K562 (cell line): ENCODE results near the gene METAP1D. TPM values are rescaled to one million over a fixed set of nuclear protein-coding genes. Genes with fewer than 3 reads are reported as not detected.
A peak's percentile ranks its signal among the peaks of the same experiment; 100 is the strongest.

Experiments used
- CCNT2 ChIP-seq: IDR thresholded peaks from 2 replicates; pipeline ENCODE4 v1.6.1; 2011; ENCODE audit warnings: borderline replicate concordance, low read depth, mild to moderate bottlenecking, moderate library complexity, mixed read lengths, low read length; ENCODE audit not compliant: insufficient read length; ENCODE audit errors: extremely low read depth
- DNMT1 ChIP-seq: fragments of 450-650 bp; IDR thresholded peaks from 2 replicates; pipeline ENCODE4 v1.6.1; 2016; ENCODE audit warnings: antibody characterized with exemption, mild to moderate bottlenecking
- FIP1L1 ChIP-seq: fragments of 200-400 bp; formaldehyde crosslinking; IDR thresholded peaks from 2 replicates; pipeline ENCODE4 v1.6.1; 2018; ENCODE audit warnings: mild to moderate bottlenecking, low read depth, low read length; ENCODE audit not compliant: poor library complexity, severe bottlenecking
- GTF2B ChIP-seq: IDR thresholded peaks from 2 replicates; pipeline ENCODE4 v1.6.1; 2011; ENCODE audit not compliant: insufficient read length; ENCODE audit errors: extremely low read depth
- KDM5B ChIP-seq: fragments of 200-600 bp; sonication (generic); IDR thresholded peaks from 2 replicates; pipeline ENCODE4 v1.6.1; 2012; ENCODE audit warnings: low read depth, mild to moderate bottlenecking, moderate library complexity, low read length, control low read depth, inconsistent platforms; ENCODE audit not compliant: insufficient replicate concordance
- KLF10 ChIP-seq: fragments of 250-450 bp; sonication (Bioruptor Pico); IDR thresholded peaks from 2 replicates; pipeline ENCODE4 v1.6.1; 2021; ENCODE audit warnings: matching md5 sums
- MBD2 ChIP-seq: sonication (generic); IDR thresholded peaks from 2 replicates; pipeline ENCODE4 v1.6.1; 2016; ENCODE audit warnings: low read depth, borderline replicate concordance
- NR4A1 ChIP-seq, 2 experiments: fragments of 250-450 bp in 1 of 2; fragments of 450-650 bp in 1 of 2; sonication (Bioruptor Pico) in 1 of 2; IDR thresholded peaks; 2 replicates each; pipeline versions ENCODE4 v1.4.0 to v1.6.1; 2016 to 2020; ENCODE audit warnings: mild to moderate bottlenecking in 2 of 2, missing compliant biosample characterization in 1 of 2, missing genetic modification characterization in 1 of 2, moderate library complexity in 1 of 2
- SMAD4 ChIP-seq: fragments of 250-450 bp; sonication (Bioruptor Pico); conservative IDR thresholded peaks from 2 replicates; pipeline ENCODE4 v1.8.0; 2021; ENCODE audit warnings: inconsistent platforms, mild to moderate bottlenecking, moderate library complexity
- SMC3 ChIP-seq: conservative IDR thresholded peaks from 2 replicates; pipeline ENCODE4 v1.6.1; 2011; ENCODE audit warnings: low read depth, low read length, improper control_type of control experiment; ENCODE audit not compliant: insufficient read depth
- SNAPC5 ChIP-seq: fragments of 250-450 bp; sonication (Bioruptor Pico); IDR thresholded peaks from 2 replicates; pipeline ENCODE4 v1.8.0; 2021; ENCODE audit warnings: moderate library complexity, mild to moderate bottlenecking, inconsistent platforms
- SREBF1 ChIP-seq: fragments of 150-350 bp; IDR thresholded peaks from 2 replicates; pipeline ENCODE4 v1.6.1; 2014; ENCODE audit warnings: antibody characterized with exemption, low read depth, low read length, borderline replicate concordance
- SUPT5H ChIP-seq: fragments of 450-650 bp; IDR thresholded peaks from 2 replicates; pipeline ENCODE4 v1.6.1; 2016
- TAF7 ChIP-seq: fragments of 450-650 bp; IDR thresholded peaks from 2 replicates; pipeline ENCODE4 v1.6.1; 2016; ENCODE audit warnings: missing genetic modification characterization, missing compliant biosample characterization
- TARDBP ChIP-seq: fragments of 450-650 bp; IDR thresholded peaks from 2 replicates; pipeline ENCODE4 v1.6.1; 2016
- TEAD2 ChIP-seq: fragments of 450-650 bp; IDR thresholded peaks from 2 replicates; pipeline ENCODE4 v1.6.1; 2016; ENCODE audit warnings: missing genetic modification characterization, control low read depth, missing compliant biosample characterization
- THRAP3 ChIP-seq: fragments of 450-650 bp; IDR thresholded peaks from 2 replicates; pipeline ENCODE4 v1.6.1; 2016; ENCODE audit warnings: mild to moderate bottlenecking, inconsistent platforms, borderline replicate concordance
- ZC3H8 ChIP-seq: fragments of 450-650 bp; IDR thresholded peaks from 2 replicates; pipeline ENCODE4 v1.6.1; 2017
- ZKSCAN3 ChIP-seq: fragments of 250-450 bp; sonication (Bioruptor Pico); IDR thresholded peaks from 2 replicates; pipeline ENCODE4 v1.4.0; 2020
- ZNF146 ChIP-seq: IDR thresholded peaks from one replicate; pipeline ENCODE4 v1.6.1; 2018; ENCODE audit warnings: missing compliant biosample characterization; ENCODE audit not compliant: unreplicated experiment
- ZNF764 ChIP-seq: fragments of 250-450 bp; sonication (Bioruptor Pico); IDR thresholded peaks from 2 replicates; pipeline ENCODE4 v1.4.0; 2020; ENCODE audit warnings: low read depth, mild to moderate bottlenecking, moderate library complexity
- polyA plus RNA-seq, 8 experiments: library from polyadenylated mRNA; depleted of rRNA in 4 of 8; stranded (reverse) in 5 of 8; unstranded in 3 of 8; fragments of >200 nt; fragmentation: Nextera tagmentation in 2 of 8; fragmentation: Illumina TruSeq in 1 of 8; extraction: Ambion mirVana in 2 of 8; extraction: Trizol in 1 of 8; gene quantifications; 2 replicates each; pipeline versions ENCODE4 v1.2.1 to v1.2.3, GENCODE V29; 2011 to 2014; ENCODE audit warnings: inconsistent platforms in 1 of 8, missing spikeins in 1 of 8
- total RNA-seq, 7 experiments: library from RNA; depleted of rRNA in 6 of 7; stranded (reverse); fragments of >200 nt in 6 of 7; fragmentation: Illumina TruSeq in 2 of 7; extraction: Trizol in 2 of 7; gene quantifications; 2 replicates each; pipeline versions ENCODE4 v1.2.1 to v1.2.3, GENCODE V29; 2011 to 2021; ENCODE audit warnings: low replicate concordance in 1 of 7
- TF ChIP-seq, protein P1 (sequence below): sonication (generic); formaldehyde crosslinking; IDR thresholded peaks from 2 replicates; pipeline ENCODE4 v1.8.0; 2023; ENCODE audit warnings: missing genetic modification reagents, mild to moderate bottlenecking, borderline replicate concordance

Gene METAP1D
- total and polyA plus RNA-seq, 9 of the 15 experiments (the other 6 are each of a cell fraction or from before 2014, with no cell fraction given) = 8.0 to 23.4 (median 15.7) TPM

DNA sequence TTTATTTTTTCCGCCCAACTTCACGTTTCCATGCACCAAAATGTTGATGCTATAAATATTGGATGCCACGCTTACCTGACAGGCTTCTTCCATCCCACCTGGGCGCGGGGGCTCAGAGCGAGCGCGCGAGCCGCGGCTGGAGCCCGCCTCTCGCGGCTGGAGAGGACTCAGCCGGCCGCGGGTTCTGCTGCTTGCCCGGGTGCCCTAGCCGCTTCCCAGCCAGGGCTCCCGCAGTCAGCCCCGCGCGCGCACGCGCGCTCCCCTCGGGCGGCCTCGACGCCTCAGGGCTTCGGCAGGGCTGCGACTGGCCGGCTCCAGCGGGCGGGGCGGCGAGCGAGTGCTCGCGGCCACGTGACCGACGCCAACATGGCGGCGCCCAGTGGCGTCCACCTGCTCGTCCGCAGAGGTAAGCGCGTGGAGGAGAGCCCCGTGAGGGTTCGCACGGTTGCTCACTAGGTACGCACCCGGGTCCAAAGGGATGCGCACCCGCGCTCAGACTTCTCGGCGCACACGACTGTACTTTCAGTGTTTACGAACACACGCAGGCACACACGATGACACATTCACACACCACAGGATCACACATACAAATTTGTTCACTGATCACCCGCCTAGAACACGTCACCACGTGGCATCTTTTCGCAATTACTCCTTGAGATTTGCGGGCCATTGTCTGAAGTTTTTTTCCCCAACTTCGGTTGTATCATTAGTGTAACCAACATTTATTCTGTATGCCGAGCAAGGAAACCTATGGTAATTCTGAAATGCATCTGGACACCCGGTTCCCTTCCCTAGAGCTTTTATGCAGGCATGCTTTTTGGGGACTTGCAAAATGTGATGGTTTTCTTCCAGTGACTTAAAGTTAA lies at the start of gene METAP1D (continued):
- peak; percentile 81; the same call in 1 of the 2 replicates for TF ChIP-seq TAF7 (tag)
- no peak for TF ChIP-seq ZC3H8
- no peak for TF ChIP-seq KLF10
- peak; percentile 89 for TF ChIP-seq SUPT5H
- TF ChIP-seq SMC3 = 0 out of 2 replicates have a peak, but pooled peaks have one; percentile 4
- TF ChIP-seq CCNT2 = peak; percentile 93
- TF ChIP-seq SREBF1 = no peak
- TF ChIP-seq ZNF764 (CRISPR knock-in tag) = 0 out of 2 replicates have a peak, but pooled peaks have one; percentile 25
- peak; percentile 98 for TF ChIP-seq KDM5B
- no peak for TF ChIP-seq DNMT1
- peak; percentile 78 for TF ChIP-seq SMAD4 (CRISPR knock-in tag)
- no peak for TF ChIP-seq ZNF146 (CRISPR knock-in tag)
- peak; percentile 82; the same call in 1 of the 2 replicates for TF ChIP-seq TARDBP
- peak; percentile 67 for TF ChIP-seq FIP1L1
- no peak for TF ChIP-seq SNAPC5 (CRISPR knock-in tag)
- TF ChIP-seq MBD2 = peak; percentile 60; the same call in 1 of the 2 replicates
- peak; percentile 41; the same call in 1 of the 2 replicates for TF ChIP-seq NR4A1 (CRISPR knock-in tag; IDR thresholded peaks at IDR 0.05)
- TF ChIP-seq NR4A1 (tag; IDR thresholded peaks at IDR 0.05) = 0 out of 2 replicates have a peak, but pooled peaks have one; percentile 54
- TF ChIP-seq GTF2B = no peak
- no peak for TF ChIP-seq ZKSCAN3 (CRISPR knock-in tag)
- no peak for TF ChIP-seq THRAP3
- TF ChIP-seq TEAD2 (tag) = no peak
- TF ChIP-seq, protein P1, sequence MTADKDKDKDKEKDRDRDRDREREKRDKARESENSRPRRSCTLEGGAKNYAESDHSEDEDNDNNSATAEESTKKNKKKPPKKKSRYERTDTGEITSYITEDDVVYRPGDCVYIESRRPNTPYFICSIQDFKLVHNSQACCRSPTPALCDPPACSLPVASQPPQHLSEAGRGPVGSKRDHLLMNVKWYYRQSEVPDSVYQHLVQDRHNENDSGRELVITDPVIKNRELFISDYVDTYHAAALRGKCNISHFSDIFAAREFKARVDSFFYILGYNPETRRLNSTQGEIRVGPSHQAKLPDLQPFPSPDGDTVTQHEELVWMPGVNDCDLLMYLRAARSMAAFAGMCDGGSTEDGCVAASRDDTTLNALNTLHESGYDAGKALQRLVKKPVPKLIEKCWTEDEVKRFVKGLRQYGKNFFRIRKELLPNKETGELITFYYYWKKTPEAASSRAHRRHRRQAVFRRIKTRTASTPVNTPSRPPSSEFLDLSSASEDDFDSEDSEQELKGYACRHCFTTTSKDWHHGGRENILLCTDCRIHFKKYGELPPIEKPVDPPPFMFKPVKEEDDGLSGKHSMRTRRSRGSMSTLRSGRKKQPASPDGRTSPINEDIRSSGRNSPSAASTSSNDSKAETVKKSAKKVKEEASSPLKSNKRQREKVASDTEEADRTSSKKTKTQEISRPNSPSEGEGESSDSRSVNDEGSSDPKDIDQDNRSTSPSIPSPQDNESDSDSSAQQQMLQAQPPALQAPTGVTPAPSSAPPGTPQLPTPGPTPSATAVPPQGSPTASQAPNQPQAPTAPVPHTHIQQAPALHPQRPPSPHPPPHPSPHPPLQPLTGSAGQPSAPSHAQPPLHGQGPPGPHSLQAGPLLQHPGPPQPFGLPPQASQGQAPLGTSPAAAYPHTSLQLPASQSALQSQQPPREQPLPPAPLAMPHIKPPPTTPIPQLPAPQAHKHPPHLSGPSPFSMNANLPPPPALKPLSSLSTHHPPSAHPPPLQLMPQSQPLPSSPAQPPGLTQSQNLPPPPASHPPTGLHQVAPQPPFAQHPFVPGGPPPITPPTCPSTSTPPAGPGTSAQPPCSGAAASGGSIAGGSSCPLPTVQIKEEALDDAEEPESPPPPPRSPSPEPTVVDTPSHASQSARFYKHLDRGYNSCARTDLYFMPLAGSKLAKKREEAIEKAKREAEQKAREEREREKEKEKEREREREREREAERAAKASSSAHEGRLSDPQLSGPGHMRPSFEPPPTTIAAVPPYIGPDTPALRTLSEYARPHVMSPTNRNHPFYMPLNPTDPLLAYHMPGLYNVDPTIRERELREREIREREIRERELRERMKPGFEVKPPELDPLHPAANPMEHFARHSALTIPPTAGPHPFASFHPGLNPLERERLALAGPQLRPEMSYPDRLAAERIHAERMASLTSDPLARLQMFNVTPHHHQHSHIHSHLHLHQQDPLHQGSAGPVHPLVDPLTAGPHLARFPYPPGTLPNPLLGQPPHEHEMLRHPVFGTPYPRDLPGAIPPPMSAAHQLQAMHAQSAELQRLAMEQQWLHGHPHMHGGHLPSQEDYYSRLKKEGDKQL (CRISPR knock-in tag) = no peak
